ENCODE results near the gene PON1.

DNA sequence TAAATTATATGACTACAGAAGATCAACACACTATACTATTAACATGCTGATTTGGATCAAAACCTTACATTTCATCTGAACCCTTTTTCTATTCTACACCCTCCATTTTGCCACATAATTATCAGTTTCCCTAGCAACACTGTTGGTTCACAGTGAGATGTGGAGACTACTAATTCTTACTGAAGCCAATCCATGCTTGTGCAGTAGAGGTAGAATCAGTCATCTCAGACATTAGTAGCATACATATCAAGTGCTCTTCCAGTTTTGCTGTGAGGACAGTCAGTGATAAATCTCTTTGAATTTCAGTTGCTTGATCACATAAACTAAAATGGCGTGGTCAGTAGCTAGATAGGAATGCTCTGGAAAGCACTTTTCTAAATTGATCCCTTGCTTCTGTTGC lies 70.3 kb downstream of the PON1 start:
- TF ChIP-seq, protein P1, sequence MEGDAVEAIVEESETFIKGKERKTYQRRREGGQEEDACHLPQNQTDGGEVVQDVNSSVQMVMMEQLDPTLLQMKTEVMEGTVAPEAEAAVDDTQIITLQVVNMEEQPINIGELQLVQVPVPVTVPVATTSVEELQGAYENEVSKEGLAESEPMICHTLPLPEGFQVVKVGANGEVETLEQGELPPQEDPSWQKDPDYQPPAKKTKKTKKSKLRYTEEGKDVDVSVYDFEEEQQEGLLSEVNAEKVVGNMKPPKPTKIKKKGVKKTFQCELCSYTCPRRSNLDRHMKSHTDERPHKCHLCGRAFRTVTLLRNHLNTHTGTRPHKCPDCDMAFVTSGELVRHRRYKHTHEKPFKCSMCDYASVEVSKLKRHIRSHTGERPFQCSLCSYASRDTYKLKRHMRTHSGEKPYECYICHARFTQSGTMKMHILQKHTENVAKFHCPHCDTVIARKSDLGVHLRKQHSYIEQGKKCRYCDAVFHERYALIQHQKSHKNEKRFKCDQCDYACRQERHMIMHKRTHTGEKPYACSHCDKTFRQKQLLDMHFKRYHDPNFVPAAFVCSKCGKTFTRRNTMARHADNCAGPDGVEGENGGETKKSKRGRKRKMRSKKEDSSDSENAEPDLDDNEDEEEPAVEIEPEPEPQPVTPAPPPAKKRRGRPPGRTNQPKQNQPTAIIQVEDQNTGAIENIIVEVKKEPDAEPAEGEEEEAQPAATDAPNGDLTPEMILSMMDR (IDR thresholded peaks at IDR 0.05 in 4 of 5, conservative IDR thresholded peaks at IDR 0.05 in 1 of 5): no peak
- TF ChIP-seq POLR2A (IDR thresholded peaks at IDR 0.05): no peak

All from gastrocnemius medialis (tissue), 4 donors.